Liver (tissue), 9 donors: ENCODE measurements around the gene GALNT9. TPM values are rescaled to one million over a fixed set of nuclear protein-coding genes. Genes with fewer than 3 reads are reported as not detected.

Experiments used
- DNase-seq: peaks from one replicate; pipeline ENCODE4 v3.0.0-alpha.2; 2017; ENCODE audit warnings: low spot score
- H3K27ac ChIP-seq, 2 donors: one replicate each; pipeline ENCODE4 v1.7.0; 2013; ENCODE audit warnings: inconsistent platforms in 2 of 2, low read length in 2 of 2, control low read depth in 1 of 2, low read depth in 1 of 2, mild to moderate bottlenecking in 1 of 2
- H3K27me3 ChIP-seq, 4 donors: one replicate each; pipeline versions ENCODE4 v1.6.1 to v1.7.0; 2013; ENCODE audit warnings: low read length in 3 of 4, inconsistent platforms in 1 of 4, mild to moderate bottlenecking in 1 of 4, moderate library complexity in 1 of 4; ENCODE audit not compliant: control insufficient read depth in 4 of 4, insufficient read depth in 4 of 4
- H3K36me3 ChIP-seq, 4 donors: one replicate each; pipeline versions ENCODE4 v1.6.1 to v1.7.0; 2013; ENCODE audit warnings: low read length in 3 of 4, mild to moderate bottlenecking in 3 of 4, low read depth in 1 of 4, moderate library complexity in 1 of 4; ENCODE audit not compliant: control insufficient read depth in 4 of 4, insufficient read depth in 3 of 4
- H3K4me1 ChIP-seq, 4 donors: one replicate each; pipeline versions ENCODE4 v1.6.1 to v1.7.0; 2013; ENCODE audit warnings: low read length in 3 of 4, mild to moderate bottlenecking in 3 of 4, moderate library complexity in 1 of 4; ENCODE audit not compliant: control insufficient read depth in 4 of 4, insufficient read depth in 4 of 4
- H3K4me3 ChIP-seq, 3 donors: one replicate each; pipeline versions ENCODE4 v1.6.1 to v1.7.0; 2013; ENCODE audit warnings: low read length in 3 of 3, control low read depth in 1 of 3, low read depth in 1 of 3, mild to moderate bottlenecking in 1 of 3
- H3K9ac ChIP-seq, 2 donors: one replicate each; pipeline ENCODE4 v1.7.0; 2013; ENCODE audit warnings: low read length in 2 of 2, mild to moderate bottlenecking in 2 of 2, moderate library complexity in 2 of 2, control low read depth in 1 of 2, low read depth in 1 of 2
- H3K9me3 ChIP-seq, 4 donors: one replicate each; pipeline versions ENCODE4 v1.6.1 to v1.7.0; 2013; ENCODE audit warnings: low read length in 3 of 4; ENCODE audit not compliant: control insufficient read depth in 4 of 4
- EGR1 ChIP-seq, 2 donors: IDR thresholded peaks; 2 replicates each; pipeline ENCODE4 v1.6.1; 2016 to 2018; ENCODE audit warnings: antibody characterized with exemption in 2 of 2, low read depth in 2 of 2
- FOXA2 ChIP-seq: IDR thresholded peaks from 2 replicates; pipeline ENCODE4 v1.6.1; 2016; ENCODE audit warnings: antibody characterized with exemption
- GABPA ChIP-seq, 2 donors: IDR thresholded peaks in 1 of 2; conservative IDR thresholded peaks in 1 of 2; 2 replicates each; pipeline ENCODE4 v1.6.1; 2016; ENCODE audit warnings: antibody characterized with exemption in 2 of 2, mild to moderate bottlenecking in 1 of 2, moderate library complexity in 1 of 2
- HNF4G ChIP-seq: IDR thresholded peaks from 2 replicates; pipeline ENCODE4 v1.6.1; 2016; ENCODE audit warnings: antibody characterized with exemption
- TAF1 ChIP-seq: conservative IDR thresholded peaks from 2 replicates; pipeline ENCODE4 v1.6.1; 2016; ENCODE audit warnings: antibody characterized with exemption, mild to moderate bottlenecking
- ZBTB33 ChIP-seq: IDR thresholded peaks from 2 replicates; pipeline ENCODE4 v1.6.1; 2016; ENCODE audit warnings: antibody characterized with exemption
- WGBS: extraction: QIAGEN DNeasy Blood & Tissue Kit; methylation state at CpG from one replicate; pipeline ENCODE4 v1.1.7; 2013; 5-methylcytosine and 5-hydroxymethylcytosine counted together
- polyA plus RNA-seq, 2 donors: library from polyadenylated mRNA; stranded (reverse) in 1 of 2; unstranded in 1 of 2; fragments of 200-250 nt in 1 of 2; fragments of >200 nt in 1 of 2; fragmentation: Nextera tagmentation in 1 of 2; extraction: Ambion mirVana in 1 of 2; gene quantifications; one replicate each; pipeline versions ENCODE4 v1.2.1 to v1.2.3, GENCODE V29; 2013 to 2015
- total RNA-seq, 2 donors: library from RNA; depleted of rRNA; stranded (reverse); fragments of >200 nt; gene quantifications; one replicate each; pipeline ENCODE4 v1.2.3, GENCODE V29; 2014
- TF ChIP-seq, protein P1 (sequence below): IDR thresholded peaks from 2 replicates; pipeline ENCODE4 v1.6.1; 2016; ENCODE audit warnings: antibody characterized with exemption, mild to moderate bottlenecking
- donor health status: healthy.
- donor health status: healthy.
- donor health status: healthy.
- donor health status: healthy.
- donor health status: healthy.

Gene GALNT9
- total and polyA plus RNA-seq, 4 donors: 0.05 to 0.25 (median 0.09) TPM; not detected in 1

- H3K9ac ChIP-seq: no peak overlapping the region
- no peak overlapping the region for H3K27ac ChIP-seq
- no peaks in the 10 kb centered on the region for H3K9me3 ChIP-seq
- no peaks in the 10 kb centered on the region for H3K4me1 ChIP-seq
- DNase-seq: no peak
- H3K4me3 ChIP-seq: no peak overlapping the region
- 78% methylated on average over 19 of the region's 19 CpGs for WGBS
- H3K27me3 ChIP-seq: peaks cover 0 to under 1% (median 0%) of the 10 kb centered on the region in 4 donors
- no peaks in the 10 kb centered on the region for H3K36me3 ChIP-seq
- no peak for TF ChIP-seq GABPA (IDR thresholded peaks at IDR 0.05 in 1 of 2, conservative IDR thresholded peaks at IDR 0.05 in 1 of 2)
- TF ChIP-seq ZBTB33: no peak
- no peak for TF ChIP-seq FOXA2
Measured at GRCh38 chr12:132317233-132317938, 12.0 kb downstream of the GALNT9 start.

DNA sequence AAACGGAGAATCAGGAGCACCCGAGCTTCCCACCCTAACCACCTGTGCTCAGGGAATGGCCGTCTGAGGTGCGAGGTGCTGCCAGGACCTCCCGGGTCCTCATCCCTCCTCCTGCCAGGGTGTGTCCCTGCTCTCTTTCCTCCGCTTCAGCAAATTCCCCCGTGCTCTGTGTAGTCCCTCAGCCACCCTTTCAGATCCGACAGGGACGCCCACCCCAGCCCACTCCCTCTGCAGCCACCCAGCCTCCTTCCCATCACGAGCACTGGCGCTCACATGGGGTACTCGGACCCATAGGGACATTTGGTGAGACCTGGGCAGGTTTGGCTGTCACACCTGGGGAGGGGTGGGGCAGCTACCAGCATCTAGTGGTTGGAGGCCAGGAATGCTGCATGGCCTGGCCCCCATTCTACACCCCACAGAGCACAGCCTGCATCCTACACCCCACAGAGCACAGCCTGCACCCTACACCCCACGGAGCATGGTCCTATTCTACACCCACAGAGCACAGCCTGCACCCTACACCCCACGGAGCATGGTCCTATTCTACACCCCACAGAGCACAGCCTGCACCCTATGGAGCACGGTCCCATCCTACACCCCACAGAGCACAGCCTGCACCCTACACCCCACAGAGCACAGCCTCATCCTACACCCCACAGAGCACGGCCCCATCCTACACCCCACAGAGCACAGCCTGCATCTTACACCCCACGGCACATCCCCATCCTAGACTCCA lies 12.7 kb downstream of the GALNT9 start:
- Histone ChIP-seq H3K9me3 (peaks cover 0 to under 1% (median 0%) of the 10 kb centered on the region in 4 donors), H3K4me3 (no peak overlapping the region), H3K4me1 (no peaks in the 10 kb centered on the region), H3K27ac (no peak overlapping the region), H3K27me3 (no peaks in the 10 kb centered on the region), H3K9ac (no peak overlapping the region), H3K36me3 (no peaks in the 10 kb centered on the region)
- no peak for DNase-seq
- TF ChIP-seq ZBTB33 (no peak), TAF1 (no peak)
- TF ChIP-seq, protein P1, sequence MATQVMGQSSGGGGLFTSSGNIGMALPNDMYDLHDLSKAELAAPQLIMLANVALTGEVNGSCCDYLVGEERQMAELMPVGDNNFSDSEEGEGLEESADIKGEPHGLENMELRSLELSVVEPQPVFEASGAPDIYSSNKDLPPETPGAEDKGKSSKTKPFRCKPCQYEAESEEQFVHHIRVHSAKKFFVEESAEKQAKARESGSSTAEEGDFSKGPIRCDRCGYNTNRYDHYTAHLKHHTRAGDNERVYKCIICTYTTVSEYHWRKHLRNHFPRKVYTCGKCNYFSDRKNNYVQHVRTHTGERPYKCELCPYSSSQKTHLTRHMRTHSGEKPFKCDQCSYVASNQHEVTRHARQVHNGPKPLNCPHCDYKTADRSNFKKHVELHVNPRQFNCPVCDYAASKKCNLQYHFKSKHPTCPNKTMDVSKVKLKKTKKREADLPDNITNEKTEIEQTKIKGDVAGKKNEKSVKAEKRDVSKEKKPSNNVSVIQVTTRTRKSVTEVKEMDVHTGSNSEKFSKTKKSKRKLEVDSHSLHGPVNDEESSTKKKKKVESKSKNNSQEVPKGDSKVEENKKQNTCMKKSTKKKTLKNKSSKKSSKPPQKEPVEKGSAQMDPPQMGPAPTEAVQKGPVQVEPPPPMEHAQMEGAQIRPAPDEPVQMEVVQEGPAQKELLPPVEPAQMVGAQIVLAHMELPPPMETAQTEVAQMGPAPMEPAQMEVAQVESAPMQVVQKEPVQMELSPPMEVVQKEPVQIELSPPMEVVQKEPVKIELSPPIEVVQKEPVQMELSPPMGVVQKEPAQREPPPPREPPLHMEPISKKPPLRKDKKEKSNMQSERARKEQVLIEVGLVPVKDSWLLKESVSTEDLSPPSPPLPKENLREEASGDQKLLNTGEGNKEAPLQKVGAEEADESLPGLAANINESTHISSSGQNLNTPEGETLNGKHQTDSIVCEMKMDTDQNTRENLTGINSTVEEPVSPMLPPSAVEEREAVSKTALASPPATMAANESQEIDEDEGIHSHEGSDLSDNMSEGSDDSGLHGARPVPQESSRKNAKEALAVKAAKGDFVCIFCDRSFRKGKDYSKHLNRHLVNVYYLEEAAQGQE: no peak
- 68% methylated on average over 17 of the region's 17 CpGs for WGBS

DNA sequence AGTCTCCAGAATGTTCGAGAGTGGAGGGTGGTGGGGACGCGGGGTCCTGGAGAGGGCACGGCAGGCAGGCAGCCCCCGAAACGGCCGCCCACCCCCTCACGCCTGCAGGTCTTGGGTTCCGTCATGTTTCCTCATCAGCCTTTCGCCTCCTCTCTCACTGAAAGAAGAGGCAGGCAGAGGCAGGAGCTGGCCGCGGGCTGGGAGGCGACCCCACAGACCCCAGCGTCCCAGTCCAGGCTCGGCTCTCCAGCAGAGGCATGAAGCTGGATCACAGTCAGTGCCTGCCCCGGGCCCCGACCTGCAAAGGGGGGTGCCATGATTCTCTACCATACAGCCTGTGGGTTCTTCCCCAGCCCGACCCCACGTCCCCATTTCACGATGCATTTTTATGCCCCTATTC lies 13.4 kb downstream of the GALNT9 start:
- TF ChIP-seq HNF4G (no peak), GABPA (IDR thresholded peaks at IDR 0.05 in 1 of 2, conservative IDR thresholded peaks at IDR 0.05 in 1 of 2) (no peak), EGR1 (IDR thresholded peaks at IDR 0.05; ENCODE audit: low read depth in 2 of 2) (no peak)
- TF ChIP-seq, protein P1: no peak

More for the DNA sequence above, 13.4 kb downstream of the GALNT9 start:
- Histone ChIP-seq H3K36me3 (no peaks in the 10 kb centered on the region), H3K4me1 (no peaks in the 10 kb centered on the region), H3K9me3 (peaks cover 4 to 6% (median 5%) of the 10 kb centered on the region in 4 donors), H3K27ac (no peak overlapping the region), H3K27me3 (no peaks in the 10 kb centered on the region), H3K4me3 (no peak overlapping the region), H3K9ac (no peak overlapping the region)
- WGBS: 76% methylated on average over 20 of the region's 20 CpGs
- DNase-seq: no peak
